HCT116 (cell line): ENCODE results near the gene HIGD1A. TPM values are rescaled to one million over a fixed set of nuclear protein-coding genes. Genes with fewer than 3 reads are reported as not detected.

ENCODE experiments used
- ATAC-seq: fragments of 200-7000 bp; cut with Tn5 transposase; 2 replicates; pipeline ENCODE4 v1.9.1; 2020; ENCODE audit warnings: mild to moderate bottlenecking, moderate library complexity
- BruUV-seq: library from RNA; stranded (reverse); fragments of 400-500 nt; replicated peaks from 2 replicates; lab custom pipeline; 2021; lab: Mats Ljungman, UMichigan
- CTCF ChIA-PET: fragments of 300-600 bp; sonication (Branson Sonifier 250); formaldehyde crosslinking; loops from one replicate; lab custom pipeline; 2021; ENCODE audit warnings: antibody characterized with exemption; lab: Charles Lee
- POLR2A ChIA-PET: fragments of 300-600, 350-600 bp; sonication (Branson Sonifier 250); formaldehyde crosslinking; loops from one replicate; lab custom pipeline; 2021; ENCODE audit warnings: antibody characterized with exemption; lab: Charles Lee
- RAD21 ChIA-PET, 2 experiments: fragments of 300-600 bp; sonication (Branson Sonifier 250); formaldehyde crosslinking; loops; one replicate each; lab custom pipeline; 2023; ENCODE audit warnings: low total read pairs in 2 of 2; ENCODE audit not compliant: uncharacterized antibody in 2 of 2, unreplicated experiment in 2 of 2, low non-redundant PET in 1 of 2; lab: Charles Lee
- DNase-seq: peaks from one replicate; pipeline ENCODE4 v3.0.0-alpha.2; 2010; ENCODE audit warnings: low read depth, low spot score
- H2AFZ ChIP-seq: fragments of 200-600 bp; shearing (Covaris generic), sonication (generic); 2 replicates; pipeline ENCODE4 v1.6.1; 2017; ENCODE audit warnings: low read depth, mixed run types, mixed read lengths, antibody characterized with exemption, low read length; ENCODE audit not compliant: poor library complexity, severe bottlenecking
- H3K27ac ChIP-seq: 2 replicates; pipeline ENCODE4 v1.5.1; 2012; ENCODE audit warnings: low read depth, low read length
- H3K27me3 ChIP-seq: fragments of 200-600 bp; sonication (generic); 2 replicates; pipeline ENCODE4 v1.6.1; 2016; ENCODE audit warnings: mixed run types, low read length, mixed read lengths; ENCODE audit not compliant: insufficient read depth
- H3K36me3 ChIP-seq, 2 experiments: fragments of 200-500 bp in 1 of 2; fragments of 200-600 bp in 1 of 2; sonication (Bioruptor generic) in 1 of 2; sonication (generic) in 1 of 2; 2 replicates each; pipeline versions ENCODE4 v1.5.1 to v1.6.1; 2014 to 2016; ENCODE audit warnings: low read length in 2 of 2, inconsistent platforms in 1 of 2, mixed read lengths in 1 of 2, mixed run types in 1 of 2; ENCODE audit not compliant: insufficient read depth in 2 of 2, control insufficient read depth in 1 of 2
- H3K4me1 ChIP-seq, 2 experiments: fragments of 200-600 bp in 1 of 2; sonication (generic) in 1 of 2; 2 replicates each; pipeline versions ENCODE4 v1.5.1 to v1.6.1; 2012 to 2017; ENCODE audit warnings: low read length in 2 of 2, inconsistent platforms in 1 of 2, mild to moderate bottlenecking in 1 of 2, mixed read lengths in 1 of 2, mixed run types in 1 of 2, moderate library complexity in 1 of 2; ENCODE audit not compliant: insufficient read depth in 2 of 2, control insufficient read depth in 1 of 2
- H3K4me2 ChIP-seq: fragments of 200-600 bp; sonication (generic); 2 replicates; pipeline ENCODE4 v1.6.1; 2017; ENCODE audit warnings: mixed run types, low read length, mixed read lengths
- H3K4me3 ChIP-seq, 2 experiments: fragments of 200-600 bp in 1 of 2; sonication (generic) in 1 of 2; replicated peaks in 1 of 2; 2 replicates each; pipeline ENCODE4 v1.5.1; 2011 to 2016; ENCODE audit warnings: low read length in 2 of 2, control low read depth in 1 of 2, low read depth in 1 of 2, mild to moderate bottlenecking in 1 of 2, mixed read lengths in 1 of 2, mixed run types in 1 of 2
- H3K79me2 ChIP-seq: fragments of 200-600 bp; sonication (generic); 2 replicates; pipeline ENCODE4 v1.6.1; 2017; ENCODE audit warnings: mild to moderate bottlenecking, mixed run types, low read length, moderate library complexity, mixed read lengths; ENCODE audit not compliant: insufficient read depth
- H3K9ac ChIP-seq: fragments of 200-600 bp; sonication (generic); 2 replicates; pipeline ENCODE4 v1.6.1; 2016; ENCODE audit warnings: low read length, mixed read lengths
- H3K9me2 ChIP-seq: fragments of 200-600 bp; sonication (generic), shearing (Covaris generic); 2 replicates; pipeline ENCODE4 v1.6.1; 2017; ENCODE audit warnings: mixed run types, mild to moderate bottlenecking, moderate library complexity; ENCODE audit not compliant: insufficient read depth
- H3K9me3 ChIP-seq, 2 experiments: fragments of 200-500 bp in 1 of 2; fragments of 200-600 bp in 1 of 2; sonication (Bioruptor generic) in 1 of 2; sonication (generic) in 1 of 2; 2 replicates each; pipeline ENCODE4 v1.6.1; 2014 to 2017; ENCODE audit warnings: low read length in 2 of 2, mixed read lengths in 2 of 2, inconsistent platforms in 1 of 2, low read depth in 1 of 2, mild to moderate bottlenecking in 1 of 2, mixed run types in 1 of 2, moderate library complexity in 1 of 2; ENCODE audit not compliant: control insufficient read depth in 1 of 2, insufficient read depth in 1 of 2
- H4K20me1 ChIP-seq: fragments of 200-600 bp; sonication (generic), shearing (Covaris generic); 2 replicates; pipeline ENCODE4 v1.6.1; 2017; ENCODE audit warnings: mixed run types, mild to moderate bottlenecking, moderate library complexity; ENCODE audit not compliant: insufficient read depth
- CBX3 ChIP-seq: IDR thresholded peaks from 2 replicates; pipeline ENCODE4 v1.6.1; 2012; ENCODE audit warnings: low read depth
- EGR1 ChIP-seq: IDR thresholded peaks from 2 replicates; pipeline ENCODE4 v1.6.1; 2012; ENCODE audit warnings: low read depth
- ELF1 ChIP-seq: IDR thresholded peaks from 2 replicates; pipeline ENCODE4 v1.6.1; 2012; ENCODE audit warnings: low read depth, borderline replicate concordance
- EZH2 ChIP-seq: fragments of 200-600 bp; sonication (generic); IDR thresholded peaks from 2 replicates; pipeline ENCODE4 v1.6.1; 2017; ENCODE audit warnings: antibody characterized with exemption, mixed run types
- EZH2phosphoT487 ChIP-seq: fragments of 200-600 bp; IDR thresholded peaks from 2 replicates; pipeline ENCODE4 v1.6.1; 2018; ENCODE audit warnings: antibody characterized with exemption, borderline replicate concordance
- FOSL1 ChIP-seq: IDR thresholded peaks from 2 replicates; pipeline ENCODE4 v1.6.1; 2012; ENCODE audit warnings: low read depth
- JUND ChIP-seq: IDR thresholded peaks from 2 replicates; pipeline ENCODE4 v1.6.1; 2012
- MAX ChIP-seq: IDR thresholded peaks from 2 replicates; pipeline ENCODE4 v1.6.1; 2012
- POLR2A ChIP-seq: IDR thresholded peaks from 2 replicates; pipeline ENCODE4 v1.7.0; 2011; ENCODE audit warnings: borderline replicate concordance; ENCODE audit not compliant: insufficient read depth, insufficient read length; ENCODE audit errors: extremely low read depth
- POLR2AphosphoS5 ChIP-seq: IDR thresholded peaks from 2 replicates; pipeline ENCODE4 v1.6.1; 2011; ENCODE audit warnings: mild to moderate bottlenecking, low read depth, low read length, moderate library complexity
- RAD21 ChIP-seq: IDR thresholded peaks from 2 replicates; pipeline ENCODE4 v1.6.1; 2012; ENCODE audit warnings: low read depth, mild to moderate bottlenecking
- SIN3A ChIP-seq: IDR thresholded peaks from 2 replicates; pipeline ENCODE4 v1.6.1; 2012; ENCODE audit warnings: low read depth
- SP1 ChIP-seq: IDR thresholded peaks from 2 replicates; pipeline ENCODE4 v1.6.1; 2012; ENCODE audit warnings: low read depth
- SRF ChIP-seq: IDR thresholded peaks from 2 replicates; pipeline ENCODE4 v1.6.1; 2012; ENCODE audit warnings: low read depth
- TCF7L2 ChIP-seq: IDR thresholded peaks from 2 replicates; pipeline ENCODE4 v1.7.0; 2011; ENCODE audit warnings: borderline replicate concordance, inconsistent platforms; ENCODE audit not compliant: insufficient read depth, insufficient read length; ENCODE audit errors: extremely low read depth
- YY1 ChIP-seq: IDR thresholded peaks from 2 replicates; pipeline ENCODE4 v1.6.1; 2011; ENCODE audit warnings: low read length, low read depth, moderate library complexity, mild to moderate bottlenecking; ENCODE audit not compliant: insufficient replicate concordance; ENCODE audit errors: extremely low read depth
- ZFX ChIP-seq: fragments of 450-650 bp; IDR thresholded peaks from 2 replicates; pipeline ENCODE4 v1.6.1; 2017
- intact Hi-C: fragments of 100-400 bp; cut with micrococcal nuclease; formaldehyde crosslinking; loops from 2 replicates; pipeline ENCODE4 v1.10.0; 2022
- total RNA-seq: library from RNA; stranded (reverse); gene quantifications from one replicate; pipeline ENCODE4 v1.2.1, GENCODE V29; 2021; ENCODE audit not compliant: unreplicated experiment
- TF ChIP-seq, protein P1 (sequence below): IDR thresholded peaks from 2 replicates; pipeline ENCODE4 v1.6.1; 2011; ENCODE audit warnings: mild to moderate bottlenecking, low read length, moderate library complexity; ENCODE audit not compliant: insufficient replicate concordance; ENCODE audit errors: extremely low read depth
- TF ChIP-seq, protein P2 (sequence below): IDR thresholded peaks from 2 replicates; pipeline ENCODE4 v1.6.1; 2012; ENCODE audit warnings: low read depth
- TF ChIP-seq, protein P3 (sequence below), 3 experiments: fragments of 200-600 bp in 1 of 3; sonication (generic) in 1 of 3; IDR thresholded peaks in 2 of 3; conservative IDR thresholded peaks in 1 of 3; 2 replicates each; pipeline ENCODE4 v1.5.1; 2012 to 2017; ENCODE audit warnings: low read depth in 2 of 3, low read length in 2 of 3, antibody characterized with exemption in 1 of 3, borderline replicate concordance in 1 of 3, control low read depth in 1 of 3, mild to moderate bottlenecking in 1 of 3, mixed read lengths in 1 of 3, mixed run types in 1 of 3, moderate library complexity in 1 of 3; ENCODE audit not compliant: insufficient read depth in 1 of 3

The HIGD1A gene
- total RNA-seq, 1 experiment from 2014 or later = 71.2 TPM

- ChIA-PET CTCF (no interaction called here), RAD21 (no interaction called here), POLR2A (no interaction called here)
- intact Hi-C loops = no loop called here
- no peaks in the 10 kb centered on the region for H3K4me1 ChIP-seq
- DNase-seq (no peak), ATAC-seq (no peak)
- H3K36me3 ChIP-seq = no peaks in the 10 kb centered on the region
- no peak overlapping the region for H3K27ac ChIP-seq
- no peaks in the 10 kb centered on the region for H3K9me2 ChIP-seq
- H3K9ac ChIP-seq = no peak overlapping the region
- no peaks in the 10 kb centered on the region for H3K9me3 ChIP-seq
- no peak overlapping the region for H3K4me3 ChIP-seq
- BruUV-seq = no TSS peak
- no peaks in the 10 kb centered on the region for H3K27me3 ChIP-seq
- no peak overlapping the region for H2AFZ ChIP-seq
- no peak overlapping the region for H3K4me2 ChIP-seq
- H3K79me2 ChIP-seq = no peaks in the 10 kb centered on the region
- no peaks in the 10 kb centered on the region for H4K20me1 ChIP-seq
- TF ChIP-seq EGR1 (no peak), POLR2AphosphoS5 (no peak), MAX (no peak), EZH2phosphoT487 (no peak), ZFX (no peak), RAD21 (no peak), SIN3A (no peak), CBX3 (no peak), SP1 (no peak), FOSL1 (no peak), EZH2 (no peak), POLR2A (no peak), TCF7L2 (no peak), YY1 (no peak), SRF (no peak), JUND (no peak), ELF1 (no peak)
- TF ChIP-seq, protein P1, sequence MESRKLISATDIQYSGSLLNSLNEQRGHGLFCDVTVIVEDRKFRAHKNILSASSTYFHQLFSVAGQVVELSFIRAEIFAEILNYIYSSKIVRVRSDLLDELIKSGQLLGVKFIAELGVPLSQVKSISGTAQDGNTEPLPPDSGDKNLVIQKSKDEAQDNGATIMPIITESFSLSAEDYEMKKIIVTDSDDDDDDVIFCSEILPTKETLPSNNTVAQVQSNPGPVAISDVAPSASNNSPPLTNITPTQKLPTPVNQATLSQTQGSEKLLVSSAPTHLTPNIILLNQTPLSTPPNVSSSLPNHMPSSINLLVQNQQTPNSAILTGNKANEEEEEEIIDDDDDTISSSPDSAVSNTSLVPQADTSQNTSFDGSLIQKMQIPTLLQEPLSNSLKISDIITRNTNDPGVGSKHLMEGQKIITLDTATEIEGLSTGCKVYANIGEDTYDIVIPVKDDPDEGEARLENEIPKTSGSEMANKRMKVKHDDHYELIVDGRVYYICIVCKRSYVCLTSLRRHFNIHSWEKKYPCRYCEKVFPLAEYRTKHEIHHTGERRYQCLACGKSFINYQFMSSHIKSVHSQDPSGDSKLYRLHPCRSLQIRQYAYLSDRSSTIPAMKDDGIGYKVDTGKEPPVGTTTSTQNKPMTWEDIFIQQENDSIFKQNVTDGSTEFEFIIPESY = no peak
- TF ChIP-seq, protein P2, sequence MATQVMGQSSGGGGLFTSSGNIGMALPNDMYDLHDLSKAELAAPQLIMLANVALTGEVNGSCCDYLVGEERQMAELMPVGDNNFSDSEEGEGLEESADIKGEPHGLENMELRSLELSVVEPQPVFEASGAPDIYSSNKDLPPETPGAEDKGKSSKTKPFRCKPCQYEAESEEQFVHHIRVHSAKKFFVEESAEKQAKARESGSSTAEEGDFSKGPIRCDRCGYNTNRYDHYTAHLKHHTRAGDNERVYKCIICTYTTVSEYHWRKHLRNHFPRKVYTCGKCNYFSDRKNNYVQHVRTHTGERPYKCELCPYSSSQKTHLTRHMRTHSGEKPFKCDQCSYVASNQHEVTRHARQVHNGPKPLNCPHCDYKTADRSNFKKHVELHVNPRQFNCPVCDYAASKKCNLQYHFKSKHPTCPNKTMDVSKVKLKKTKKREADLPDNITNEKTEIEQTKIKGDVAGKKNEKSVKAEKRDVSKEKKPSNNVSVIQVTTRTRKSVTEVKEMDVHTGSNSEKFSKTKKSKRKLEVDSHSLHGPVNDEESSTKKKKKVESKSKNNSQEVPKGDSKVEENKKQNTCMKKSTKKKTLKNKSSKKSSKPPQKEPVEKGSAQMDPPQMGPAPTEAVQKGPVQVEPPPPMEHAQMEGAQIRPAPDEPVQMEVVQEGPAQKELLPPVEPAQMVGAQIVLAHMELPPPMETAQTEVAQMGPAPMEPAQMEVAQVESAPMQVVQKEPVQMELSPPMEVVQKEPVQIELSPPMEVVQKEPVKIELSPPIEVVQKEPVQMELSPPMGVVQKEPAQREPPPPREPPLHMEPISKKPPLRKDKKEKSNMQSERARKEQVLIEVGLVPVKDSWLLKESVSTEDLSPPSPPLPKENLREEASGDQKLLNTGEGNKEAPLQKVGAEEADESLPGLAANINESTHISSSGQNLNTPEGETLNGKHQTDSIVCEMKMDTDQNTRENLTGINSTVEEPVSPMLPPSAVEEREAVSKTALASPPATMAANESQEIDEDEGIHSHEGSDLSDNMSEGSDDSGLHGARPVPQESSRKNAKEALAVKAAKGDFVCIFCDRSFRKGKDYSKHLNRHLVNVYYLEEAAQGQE = no peak
- TF ChIP-seq, protein P3, sequence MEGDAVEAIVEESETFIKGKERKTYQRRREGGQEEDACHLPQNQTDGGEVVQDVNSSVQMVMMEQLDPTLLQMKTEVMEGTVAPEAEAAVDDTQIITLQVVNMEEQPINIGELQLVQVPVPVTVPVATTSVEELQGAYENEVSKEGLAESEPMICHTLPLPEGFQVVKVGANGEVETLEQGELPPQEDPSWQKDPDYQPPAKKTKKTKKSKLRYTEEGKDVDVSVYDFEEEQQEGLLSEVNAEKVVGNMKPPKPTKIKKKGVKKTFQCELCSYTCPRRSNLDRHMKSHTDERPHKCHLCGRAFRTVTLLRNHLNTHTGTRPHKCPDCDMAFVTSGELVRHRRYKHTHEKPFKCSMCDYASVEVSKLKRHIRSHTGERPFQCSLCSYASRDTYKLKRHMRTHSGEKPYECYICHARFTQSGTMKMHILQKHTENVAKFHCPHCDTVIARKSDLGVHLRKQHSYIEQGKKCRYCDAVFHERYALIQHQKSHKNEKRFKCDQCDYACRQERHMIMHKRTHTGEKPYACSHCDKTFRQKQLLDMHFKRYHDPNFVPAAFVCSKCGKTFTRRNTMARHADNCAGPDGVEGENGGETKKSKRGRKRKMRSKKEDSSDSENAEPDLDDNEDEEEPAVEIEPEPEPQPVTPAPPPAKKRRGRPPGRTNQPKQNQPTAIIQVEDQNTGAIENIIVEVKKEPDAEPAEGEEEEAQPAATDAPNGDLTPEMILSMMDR (IDR thresholded peaks at IDR 0.05 in 2 of 3, conservative IDR thresholded peaks at IDR 0.05 in 1 of 3; ENCODE audit: borderline replicate concordance in 1 of 3, insufficient read depth in 1 of 3, low read depth in 2 of 3, low read length in 2 of 3) = no peak
These were observed 40.1 kb upstream of the HIGD1A start for GRCh38 chr3:42844412-42844713.
